G401 (cell line): ENCODE data around the gene ACSBG1. TPM values are rescaled to one million over a fixed set of nuclear protein-coding genes. Genes with fewer than 3 reads are reported as not detected.
A peak's percentile ranks its signal among the peaks of the same experiment; 100 is the strongest.

Experiments
- DNase-seq: peaks from one replicate; pipeline ENCODE4 v3.0.0-alpha.2; 2015; ENCODE audit warnings: low spot score
- in situ Hi-C: cut with HindIII; loops from 2 replicates; pipeline ENCODE4 v1.10.0; 2016; ENCODE audit warnings: low sequenced_read_pairs, mixed read lengths
- total RNA-seq: library from RNA; depleted of rRNA; stranded (reverse); fragments of >200 nt; shearing (Covaris generic); gene quantifications from 2 replicates; pipeline ENCODE4 v1.2.3, GENCODE V29; 2014; rRNA removed

The ACSBG1 gene
- total RNA-seq: 9.9 and 17.3 TPM in 2 replicates

- peak; percentile 29 for DNase-seq
- in situ Hi-C loops: no loop called here
Measured at GRCh38 chr15:78234515-78235040, at the start of gene ACSBG1. TSS of gene ACSBG1 (minus strand) at chr15:78234565. CDS start at chr15:78234501, 64 bp downstream.

- DNase-seq: no peak
- in situ Hi-C loops: no loop called here
Measured at GRCh38 chr15:78282324-78282723, 48.0 kb upstream of the ACSBG1 start.

- no peak for DNase-seq
- in situ Hi-C loops: no loop called here
Measured at GRCh38 chr15:78280319-78281072, 46.1 kb upstream of the ACSBG1 start.

- no peak for DNase-seq
- in situ Hi-C loops: no loop called here
Measured at GRCh38 chr15:78276064-78276943, 41.9 kb upstream of the ACSBG1 start.

- DNase-seq: no peak
- in situ Hi-C loops: no loop called here
Measured at GRCh38 chr15:78274994-78275393, 40.6 kb upstream of the ACSBG1 start.

- no peak for DNase-seq
- in situ Hi-C loops: no loop called here
Measured at GRCh38 chr15:78272776-78273175, 38.4 kb upstream of the ACSBG1 start.

GRCh38 chr15:78272316-78272715, 38.0 kb upstream of the ACSBG1 start:
- in situ Hi-C loops: no loop called here
- DNase-seq: no peak

- in situ Hi-C loops: no loop called here
- no peak for DNase-seq
Measured at GRCh38 chr15:78266806-78267205, 32.4 kb upstream of the ACSBG1 start.

GRCh38 chr15:78266229-78266628, 31.9 kb upstream of the ACSBG1 start:
- no peak for DNase-seq
- in situ Hi-C loops: no loop called here

GRCh38 chr15:78265752-78266224, 31.4 kb upstream of the ACSBG1 start:
- in situ Hi-C loops: no loop called here
- peak; percentile 55 for DNase-seq

GRCh38 chr15:78265137-78265460, 30.7 kb upstream of the ACSBG1 start:
- DNase-seq: peak; percentile 55
- in situ Hi-C loops: no loop called here

- in situ Hi-C loops: no loop called here
- peak; percentile 67 for DNase-seq
Measured at GRCh38 chr15:78264304-78265136, 30.2 kb upstream of the ACSBG1 start, which contains the start of gene DNAJA4. TSS of gene DNAJA4 (plus strand) at chr15:78264562. CDS start at chr15:78264764, 202 bp downstream.

GRCh38 chr15:78263907-78264303, 29.5 kb upstream of the ACSBG1 start:
- DNase-seq: no peak
- in situ Hi-C loops: no loop called here

GRCh38 chr15:78263351-78263781, 29.0 kb upstream of the ACSBG1 start:
- in situ Hi-C loops: no loop called here
- no peak for DNase-seq

GRCh38 chr15:78261062-78261461, 26.7 kb upstream of the ACSBG1 start:
- in situ Hi-C loops: no loop called here
- no peak for DNase-seq

- in situ Hi-C loops: no loop called here
- no peak for DNase-seq
Measured at GRCh38 chr15:78260489-78260888, 26.1 kb upstream of the ACSBG1 start.

- DNase-seq: no peak
- in situ Hi-C loops: no loop called here
Measured at GRCh38 chr15:78259232-78259631, 24.9 kb upstream of the ACSBG1 start.

- in situ Hi-C loops: no loop called here
- no peak for DNase-seq
Measured at GRCh38 chr15:78257681-78258080, 23.3 kb upstream of the ACSBG1 start.

- DNase-seq: no peak
- in situ Hi-C loops: no loop called here
Measured at GRCh38 chr15:78256044-78256437, 21.7 kb upstream of the ACSBG1 start.
